ENCODE measurements around the gene DNAH1.

GRCh38 chr3:52341123-52341522 is 25.0 kb downstream of the DNAH1 start:
- TF ChIP-seq POLR2A (IDR thresholded peaks at IDR 0.05) (no peak), CTCF (IDR thresholded peaks at IDR 0.05) (no peak), EP300 (IDR thresholded peaks at IDR 0.05) (no peak)

Measured in gastroesophageal sphincter (tissue), 3 donors.